ENCODE results near the gene ERP44.
"Not testable (repeated sequence)": the region's sequence is repeated elsewhere in the genome, so short reads cannot be mapped to it uniquely, and the experiment has no call there.

DNA sequence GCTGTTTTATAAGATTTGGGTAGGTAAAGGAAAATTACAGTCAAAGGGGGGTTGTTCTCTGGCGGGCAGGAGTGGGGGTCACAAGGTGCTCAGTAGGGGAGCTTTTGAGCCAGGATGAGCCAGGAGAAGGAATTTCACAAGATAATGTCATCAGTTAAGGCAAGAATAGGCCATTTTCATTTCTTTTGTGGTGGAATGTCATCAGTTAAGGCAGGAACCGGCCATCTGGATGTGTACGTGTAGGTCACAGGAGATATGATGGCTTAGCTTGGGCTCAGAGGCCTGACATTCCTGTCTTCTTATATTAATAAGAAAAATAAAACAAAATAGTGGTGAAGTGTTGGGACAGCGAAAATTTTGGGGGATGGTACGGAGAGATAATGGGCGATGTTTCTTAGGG lies 41.5 kb upstream of the ERP44 start:
- TF ChIP-seq, protein P1, sequence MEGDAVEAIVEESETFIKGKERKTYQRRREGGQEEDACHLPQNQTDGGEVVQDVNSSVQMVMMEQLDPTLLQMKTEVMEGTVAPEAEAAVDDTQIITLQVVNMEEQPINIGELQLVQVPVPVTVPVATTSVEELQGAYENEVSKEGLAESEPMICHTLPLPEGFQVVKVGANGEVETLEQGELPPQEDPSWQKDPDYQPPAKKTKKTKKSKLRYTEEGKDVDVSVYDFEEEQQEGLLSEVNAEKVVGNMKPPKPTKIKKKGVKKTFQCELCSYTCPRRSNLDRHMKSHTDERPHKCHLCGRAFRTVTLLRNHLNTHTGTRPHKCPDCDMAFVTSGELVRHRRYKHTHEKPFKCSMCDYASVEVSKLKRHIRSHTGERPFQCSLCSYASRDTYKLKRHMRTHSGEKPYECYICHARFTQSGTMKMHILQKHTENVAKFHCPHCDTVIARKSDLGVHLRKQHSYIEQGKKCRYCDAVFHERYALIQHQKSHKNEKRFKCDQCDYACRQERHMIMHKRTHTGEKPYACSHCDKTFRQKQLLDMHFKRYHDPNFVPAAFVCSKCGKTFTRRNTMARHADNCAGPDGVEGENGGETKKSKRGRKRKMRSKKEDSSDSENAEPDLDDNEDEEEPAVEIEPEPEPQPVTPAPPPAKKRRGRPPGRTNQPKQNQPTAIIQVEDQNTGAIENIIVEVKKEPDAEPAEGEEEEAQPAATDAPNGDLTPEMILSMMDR (IDR thresholded peaks at IDR 0.05; ENCODE audit: poor library complexity) = not testable (repeated sequence)
- TF ChIP-seq EZH2phosphoT487 (IDR thresholded peaks at IDR 0.05; ENCODE audit: low read depth, severe bottlenecking, unreplicated experiment); EZH2 (IDR thresholded peaks at IDR 0.05; ENCODE audit: borderline replicate concordance): not testable (repeated sequence)

Data from hepatocyte (in vitro differentiated cells).